LNCaP clone FGC (cell line): Measurements from ENCODE around the gene STMN1.

Experiments used
- DNase-seq: peaks from one replicate; pipeline ENCODE4 v3.0.0-alpha.2; 2011; ENCODE audit warnings: low read depth
- H3K4me3 ChIP-seq: 2 replicates; pipeline ENCODE4 v1.5.1; 2011; ENCODE audit warnings: mild to moderate bottlenecking, low read depth, low read length, control low read depth
- TF ChIP-seq, protein P1 (sequence below): IDR thresholded peaks from 2 replicates; pipeline ENCODE4 v1.5.1; 2012; ENCODE audit warnings: mild to moderate bottlenecking; ENCODE audit not compliant: control insufficient read depth, insufficient read depth; ENCODE audit errors: extremely low read depth

STMN1 gene

GRCh38 chr1:25895365-25895990, 10.7 kb downstream of the STMN1 start:
- TF ChIP-seq, protein P1, sequence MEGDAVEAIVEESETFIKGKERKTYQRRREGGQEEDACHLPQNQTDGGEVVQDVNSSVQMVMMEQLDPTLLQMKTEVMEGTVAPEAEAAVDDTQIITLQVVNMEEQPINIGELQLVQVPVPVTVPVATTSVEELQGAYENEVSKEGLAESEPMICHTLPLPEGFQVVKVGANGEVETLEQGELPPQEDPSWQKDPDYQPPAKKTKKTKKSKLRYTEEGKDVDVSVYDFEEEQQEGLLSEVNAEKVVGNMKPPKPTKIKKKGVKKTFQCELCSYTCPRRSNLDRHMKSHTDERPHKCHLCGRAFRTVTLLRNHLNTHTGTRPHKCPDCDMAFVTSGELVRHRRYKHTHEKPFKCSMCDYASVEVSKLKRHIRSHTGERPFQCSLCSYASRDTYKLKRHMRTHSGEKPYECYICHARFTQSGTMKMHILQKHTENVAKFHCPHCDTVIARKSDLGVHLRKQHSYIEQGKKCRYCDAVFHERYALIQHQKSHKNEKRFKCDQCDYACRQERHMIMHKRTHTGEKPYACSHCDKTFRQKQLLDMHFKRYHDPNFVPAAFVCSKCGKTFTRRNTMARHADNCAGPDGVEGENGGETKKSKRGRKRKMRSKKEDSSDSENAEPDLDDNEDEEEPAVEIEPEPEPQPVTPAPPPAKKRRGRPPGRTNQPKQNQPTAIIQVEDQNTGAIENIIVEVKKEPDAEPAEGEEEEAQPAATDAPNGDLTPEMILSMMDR, result peak; percentile 66
- DNase-seq, result no peak

GRCh38 chr1:25893116-25893515, 13.1 kb downstream of the STMN1 start:
- no peak for DNase-seq
- TF ChIP-seq, protein P1, result no peak
- no peak overlapping the region for H3K4me3 ChIP-seq

More at GRCh38 chr1:25895365-25895990, 10.7 kb downstream of the STMN1 start:
- no peak overlapping the region for H3K4me3 ChIP-seq

- no peak overlapping the region for H3K4me3 ChIP-seq
- no peak for DNase-seq
- TF ChIP-seq, protein P1, result no peak
Measured at GRCh38 chr1:25891606-25892005, 14.6 kb downstream of the STMN1 start.

GRCh38 chr1:25890239-25891034, 15.8 kb downstream of the STMN1 start:
- TF ChIP-seq, protein P1, result no peak
- no peak overlapping the region for H3K4me3 ChIP-seq
- DNase-seq, result no peak

- no peak for DNase-seq
- H3K4me3 ChIP-seq, result no peak overlapping the region
- TF ChIP-seq, protein P1, result no peak
Measured at GRCh38 chr1:25889470-25889869, 16.7 kb downstream of the STMN1 start.

GRCh38 chr1:25888426-25888987, 17.7 kb downstream of the STMN1 start:
- no peak overlapping the region for H3K4me3 ChIP-seq
- no peak for DNase-seq
- TF ChIP-seq, protein P1, result no peak
